Measurements from ENCODE around the gene SLC6A3. TPM values are rescaled to one million over a fixed set of nuclear protein-coding genes. Genes with fewer than 3 reads are reported as not detected.

The SLC6A3 gene
- total RNA-seq, 2 experiments from 2014 or later: not detected

- Mint-ChIP-seq H3K27me3 (ENCODE audit: low read depth) (peaks cover 49% of the 10 kb centered on the region), H3K27ac (no peak overlapping the region), H3K4me3 (no peak overlapping the region), H3K4me1 (ENCODE audit: low read depth) (peaks cover 5% of the 10 kb centered on the region), H3K9me3 (peaks cover 7% of the 10 kb centered on the region), H3K36me3 (ENCODE audit: low read depth) (no peaks in the 10 kb centered on the region)
- DNase-seq: no peak
- intact Hi-C loops (cut with micrococcal nuclease): no loop called here
- CTCF ChIA-PET: no interaction called here
Measured at GRCh38 chr5:1443171-1443570, 2.1 kb downstream of the SLC6A3 start.

GRCh38 chr5:1442222-1443145, 2.8 kb downstream of the SLC6A3 start:
- H3K27me3 Mint-ChIP-seq (ENCODE audit: low read depth): peaks cover 45% of the 10 kb centered on the region
- H3K36me3 Mint-ChIP-seq (ENCODE audit: low read depth): no peaks in the 10 kb centered on the region
- H3K9me3 Mint-ChIP-seq: peaks cover 7% of the 10 kb centered on the region
- no peak for DNase-seq
- no peak overlapping the region for H3K4me3 Mint-ChIP-seq
- no peak overlapping the region for H3K27ac Mint-ChIP-seq
- intact Hi-C loops (cut with micrococcal nuclease): no loop called here
- H3K4me1 Mint-ChIP-seq (ENCODE audit: low read depth): peaks cover 5% of the 10 kb centered on the region
- CTCF ChIA-PET: no interaction called here

DNA sequence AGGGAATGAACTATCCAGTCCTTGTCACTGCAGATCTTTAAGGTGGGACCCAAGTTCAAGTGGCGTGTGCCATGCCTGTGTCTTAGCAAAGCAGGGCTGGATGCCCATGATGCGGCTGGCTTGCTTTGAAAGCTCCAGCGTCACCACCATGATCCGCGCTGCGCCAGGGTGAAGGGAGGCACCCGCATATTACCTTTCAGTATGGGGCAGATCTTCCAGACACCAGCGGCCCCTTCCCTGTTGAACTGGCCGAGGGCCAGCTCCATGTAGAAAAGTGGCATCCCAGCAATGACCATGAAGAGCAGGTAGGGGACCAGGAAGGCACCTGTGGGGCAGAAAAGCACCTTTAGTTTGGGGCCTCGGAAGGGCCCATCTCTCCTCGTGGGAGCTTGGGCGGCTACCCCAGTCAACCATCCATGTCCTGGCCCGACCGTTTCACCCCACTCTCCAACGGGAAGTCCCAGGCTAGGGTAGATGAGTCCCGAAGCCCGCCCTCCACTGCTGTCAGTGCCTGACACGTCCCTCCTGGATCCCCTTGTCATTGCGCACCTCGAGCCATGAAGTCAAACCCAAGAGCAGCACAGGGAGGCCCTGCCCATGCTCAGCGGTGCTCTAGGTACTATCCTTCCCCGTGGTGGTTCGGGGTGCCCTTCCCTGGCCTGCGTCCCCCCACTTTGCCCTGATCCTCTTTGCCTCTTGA, 3.9 kb downstream of the SLC6A3 start:
- no peak for DNase-seq
- Mint-ChIP-seq H3K4me3 (no peak overlapping the region), H3K27ac (no peak overlapping the region), H3K4me1 (ENCODE audit: low read depth) (peaks cover 5% of the 10 kb centered on the region), H3K27me3 (ENCODE audit: low read depth) (peaks cover 34% of the 10 kb centered on the region), H3K36me3 (ENCODE audit: low read depth) (no peaks in the 10 kb centered on the region), H3K9me3 (peaks cover 7% of the 10 kb centered on the region)
- CTCF ChIA-PET: no interaction called here
- intact Hi-C loops (cut with micrococcal nuclease): no loop called here

DNA sequence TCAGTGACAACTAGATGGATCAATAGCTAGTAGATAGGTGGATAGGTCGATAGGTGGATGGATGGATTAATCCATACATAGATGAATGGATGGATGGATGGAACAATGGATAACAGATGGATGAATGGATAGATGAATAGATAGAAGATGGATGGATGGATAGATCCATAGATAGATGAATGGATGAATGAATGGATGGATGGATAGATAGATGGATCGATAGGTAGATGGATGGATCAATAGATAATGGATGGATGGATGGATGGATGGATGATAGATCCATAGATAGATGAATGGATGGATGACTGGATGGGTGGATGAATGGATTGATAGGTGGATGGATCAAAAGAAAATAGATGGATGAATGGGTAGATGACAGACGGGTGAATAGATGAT, 5.1 kb downstream of the SLC6A3 start:
- H3K9me3 Mint-ChIP-seq: peaks cover 7% of the 10 kb centered on the region
- peaks cover 5% of the 10 kb centered on the region for H3K4me1 Mint-ChIP-seq (ENCODE audit: low read depth)
- H3K27me3 Mint-ChIP-seq (ENCODE audit: low read depth): peaks cover 33% of the 10 kb centered on the region
- no peak for DNase-seq
- intact Hi-C loops (cut with micrococcal nuclease): no loop called here
- no peaks in the 10 kb centered on the region for H3K36me3 Mint-ChIP-seq (ENCODE audit: low read depth)
- no peak overlapping the region for H3K27ac Mint-ChIP-seq
- CTCF ChIA-PET: interaction anchor here (0.6 kb wide), 1 partner anchor 117 kb away, joined by 5 read pairs; no protein-coding TSS in a partner anchor
- no peak overlapping the region for H3K4me3 Mint-ChIP-seq

- Mint-ChIP-seq H3K27ac (no peak overlapping the region), H3K36me3 (ENCODE audit: low read depth) (no peaks in the 10 kb centered on the region), H3K4me1 (ENCODE audit: low read depth) (peaks cover 5% of the 10 kb centered on the region), H3K9me3 (peaks cover 7% of the 10 kb centered on the region), H3K27me3 (ENCODE audit: low read depth) (peaks cover 32% of the 10 kb centered on the region), H3K4me3 (no peak overlapping the region)
- DNase-seq: no peak
- CTCF ChIA-PET: interaction anchor here (0.6 kb wide), 1 partner anchor 117 kb away, joined by 5 read pairs; no protein-coding TSS in a partner anchor
- intact Hi-C loops (cut with micrococcal nuclease): no loop called here
Measured at GRCh38 chr5:1439388-1440097, 5.7 kb downstream of the SLC6A3 start.

DNA sequence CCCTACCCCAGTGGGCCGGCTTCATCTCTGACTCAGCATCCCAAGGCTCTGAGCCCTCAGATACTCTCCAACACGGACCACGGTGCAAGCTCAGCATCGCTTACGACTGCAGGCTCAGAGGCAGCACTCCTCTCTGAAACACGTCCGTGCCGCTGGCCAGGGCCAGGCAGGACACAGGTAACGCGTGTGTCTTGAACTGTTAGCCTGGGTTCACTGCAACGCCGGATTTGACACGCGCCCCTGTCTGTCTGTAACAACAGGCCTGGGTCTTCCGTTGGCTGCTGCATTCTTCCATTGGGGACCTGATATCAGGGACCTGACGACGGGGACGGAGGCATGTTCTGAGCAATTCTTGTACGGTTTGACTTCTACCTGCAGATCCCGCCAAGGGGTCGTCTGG, 6.4 kb downstream of the SLC6A3 start:
- H3K9me3 Mint-ChIP-seq: peaks cover 7% of the 10 kb centered on the region
- no peaks in the 10 kb centered on the region for H3K36me3 Mint-ChIP-seq (ENCODE audit: low read depth)
- H3K27ac Mint-ChIP-seq: no peak overlapping the region
- intact Hi-C loops (cut with micrococcal nuclease): no loop called here
- peaks cover under 1% of the 10 kb centered on the region for H3K4me1 Mint-ChIP-seq (ENCODE audit: low read depth)
- CTCF ChIA-PET: no interaction called here
- no peak for DNase-seq
- H3K4me3 Mint-ChIP-seq: no peak overlapping the region
- H3K27me3 Mint-ChIP-seq (ENCODE audit: low read depth): peaks cover 28% of the 10 kb centered on the region

- Mint-ChIP-seq H3K4me1 (ENCODE audit: low read depth) (no peaks in the 10 kb centered on the region), H3K27ac (no peak overlapping the region), H3K36me3 (ENCODE audit: low read depth) (no peaks in the 10 kb centered on the region), H3K4me3 (no peak overlapping the region), H3K27me3 (ENCODE audit: low read depth) (peaks cover 19% of the 10 kb centered on the region), H3K9me3 (peaks cover 7% of the 10 kb centered on the region)
- intact Hi-C loops (cut with micrococcal nuclease): no loop called here
- no peak for DNase-seq
- CTCF ChIA-PET: interaction anchor here (0.7 to 1.0 kb wide), 2 partner anchors 207 to 319 kb away, joined by 5 to 7 read pairs; no protein-coding TSS in a partner anchor
Measured at GRCh38 chr5:1437876-1438559, 7.2 kb downstream of the SLC6A3 start.

- DNase-seq: peak; percentile 18
- H3K36me3 Mint-ChIP-seq (ENCODE audit: low read depth): no peaks in the 10 kb centered on the region
- H3K27ac Mint-ChIP-seq: no peak overlapping the region
- no peak overlapping the region for H3K4me3 Mint-ChIP-seq
- peaks cover 7% of the 10 kb centered on the region for H3K9me3 Mint-ChIP-seq
- peaks cover 13% of the 10 kb centered on the region for H3K27me3 Mint-ChIP-seq (ENCODE audit: low read depth)
- CTCF ChIA-PET: interaction anchor here (0.7 to 1.0 kb wide), 2 partner anchors 207 to 318 kb away, joined by 5 to 7 read pairs; no protein-coding TSS in a partner anchor
- H3K4me1 Mint-ChIP-seq (ENCODE audit: low read depth): no peaks in the 10 kb centered on the region
- intact Hi-C loops (cut with micrococcal nuclease): no loop called here
Measured at GRCh38 chr5:1437226-1437829, 7.9 kb downstream of the SLC6A3 start.

- Mint-ChIP-seq H3K9me3 (peaks cover 7% of the 10 kb centered on the region), H3K36me3 (ENCODE audit: low read depth) (no peaks in the 10 kb centered on the region), H3K4me3 (no peak overlapping the region), H3K27ac (no peak overlapping the region), H3K4me1 (ENCODE audit: low read depth) (no peaks in the 10 kb centered on the region), H3K27me3 (ENCODE audit: low read depth) (peaks cover 13% of the 10 kb centered on the region)
- CTCF ChIA-PET: interaction anchor here (1.1 kb wide), 1 partner anchor 208 kb away, joined by 5 read pairs; no protein-coding TSS in a partner anchor
- DNase-seq: no peak
- intact Hi-C loops (cut with micrococcal nuclease): no loop called here
Measured at GRCh38 chr5:1436681-1437080, 8.6 kb downstream of the SLC6A3 start.

DNA sequence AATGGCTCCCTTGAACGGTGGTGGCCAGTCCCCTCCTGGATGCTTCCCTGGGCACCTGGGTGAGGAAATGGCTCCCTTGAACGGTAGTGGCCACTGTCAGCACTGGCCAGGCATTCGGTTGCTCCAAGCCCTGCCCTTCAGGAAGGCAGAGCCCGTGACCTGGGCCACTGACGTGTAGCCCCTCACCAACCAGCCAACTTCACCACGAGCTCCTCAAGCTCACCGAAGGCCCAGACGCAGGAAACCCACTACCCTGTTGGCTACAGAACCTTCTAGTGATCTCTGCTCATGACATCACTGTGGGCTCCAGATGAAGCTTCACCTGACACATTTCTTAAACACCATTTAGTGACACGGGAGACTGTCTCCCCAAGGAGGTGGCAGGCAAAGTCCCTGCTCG, 9.2 kb downstream of the SLC6A3 start:
- CTCF ChIA-PET: interaction anchor here (1.1 kb wide), 1 partner anchor 209 kb away, joined by 5 read pairs; no protein-coding TSS in a partner anchor
- peaks cover 12% of the 10 kb centered on the region for H3K27me3 Mint-ChIP-seq (ENCODE audit: low read depth)
- no peak overlapping the region for H3K27ac Mint-ChIP-seq
- H3K4me3 Mint-ChIP-seq: no peak overlapping the region
- peaks cover 7% of the 10 kb centered on the region for H3K9me3 Mint-ChIP-seq
- intact Hi-C loops (cut with micrococcal nuclease): no loop called here
- no peak for DNase-seq
- no peaks in the 10 kb centered on the region for H3K36me3 Mint-ChIP-seq (ENCODE audit: low read depth)
- H3K4me1 Mint-ChIP-seq (ENCODE audit: low read depth): no peaks in the 10 kb centered on the region

DNA sequence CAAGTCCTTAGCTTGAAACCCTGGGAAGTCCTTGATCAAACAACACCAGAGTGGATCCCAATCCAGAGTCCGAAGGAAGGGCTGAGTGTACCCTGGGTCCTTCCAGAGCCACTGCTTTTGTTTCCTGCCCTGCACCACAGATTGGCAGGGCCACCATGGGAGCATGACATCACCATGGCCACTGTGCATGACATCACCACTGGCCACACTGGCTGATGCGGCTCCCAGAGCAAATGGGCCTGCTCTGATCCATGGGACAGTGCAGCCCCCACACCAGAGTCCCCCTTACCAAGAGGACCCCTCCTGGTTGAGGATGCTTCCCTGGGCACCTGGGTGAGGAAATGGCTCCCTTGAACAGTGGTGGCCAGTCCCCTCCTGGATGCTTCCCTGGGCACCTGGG, 9.9 kb downstream of the SLC6A3 start:
- CTCF ChIA-PET: interaction anchor here (1.1 kb wide), 1 partner anchor 210 kb away, joined by 5 read pairs; no protein-coding TSS in a partner anchor
- DNase-seq: no peak
- Mint-ChIP-seq H3K27ac (no peak overlapping the region), H3K27me3 (ENCODE audit: low read depth) (peaks cover 8% of the 10 kb centered on the region), H3K4me3 (no peak overlapping the region), H3K36me3 (ENCODE audit: low read depth) (no peaks in the 10 kb centered on the region), H3K4me1 (ENCODE audit: low read depth) (no peaks in the 10 kb centered on the region), H3K9me3 (peaks cover 4% of the 10 kb centered on the region)
- intact Hi-C loops (cut with micrococcal nuclease): no loop called here

Data from activated naive CD4-positive, alpha-beta T cell treated with anti-CD3 and anti-CD28 coated beads for 36 hours (primary cell).